ENCODE results near the gene TMEM63A. TPM values are rescaled to one million over a fixed set of nuclear protein-coding genes. Genes with fewer than 3 reads are reported as not detected.

The TMEM63A gene
- total and polyA plus RNA-seq, 2 of the 13 experiments (the other 11 are each of a cell fraction or from before 2014, with no cell fraction given) = 23.9 to 53.3 TPM

- intact Hi-C loops (cut with micrococcal nuclease; ENCODE audit: unreplicated experiment) = no loop called here
- H4K20me1 ChIP-seq (ENCODE audit: insufficient read depth, low read length) = no peaks in the 10 kb centered on the region; the same call in 1 of the 2 replicates
Measured at GRCh38 chr1:225849925-225850324, 32.3 kb downstream of the TMEM63A start.

More at GRCh38 chr1:225849925-225850324, 32.3 kb downstream of the TMEM63A start:
- Histone ChIP-seq H3K4me2 (ENCODE audit: low read depth, low read length) (no peak overlapping the region), H3K4me1 (ENCODE audit: insufficient read depth, low read length) (peaks cover 17% of the 10 kb centered on the region), H2AFZ (ENCODE audit: low read length) (no peak overlapping the region), H3K79me2 (ENCODE audit: insufficient read depth, low read length) (no peaks in the 10 kb centered on the region), H3K27me3 (ENCODE audit: control insufficient read depth in 1 of 2, insufficient read depth in 2 of 2, low read length in 2 of 2) (no peaks in the 10 kb centered on the region), H3K9me3 (ENCODE audit: low read length) (peaks cover 5% of the 10 kb centered on the region; the same call in 1 of the 2 replicates), H3K36me3 (replicated peaks in 1 of 2; ENCODE audit: control insufficient read depth in 1 of 2, insufficient read depth in 2 of 2, low read length in 2 of 2) (peaks cover 13 to 49% of the 10 kb centered on the region in 2 experiments), H3K9ac (ENCODE audit: insufficient read depth, low read depth, low read length) (no peak overlapping the region), H3K27ac (ENCODE audit: extremely low read length, insufficient read depth, low read length) (no peak overlapping the region), H3K4me3 (replicated peaks in 1 of 3; ENCODE audit: insufficient read depth in 1 of 3, low read depth in 2 of 3, low read length in 3 of 3) (no peak overlapping the region)
- no peak for DNase-seq (ENCODE audit: low spot score)
- in situ Hi-C loops (cut with HindIII; ENCODE audit: extremely low pct_ligation_motif_present, low pct_unique_long_range_greater_than_20kb) = no loop called here
- TF ChIP-seq POLR2A (IDR thresholded peaks at IDR 0.05; ENCODE audit: insufficient read depth in 1 of 2, low read depth in 2 of 2, low read length in 2 of 2) = 0 out of 4 replicates have a peak, but pooled peaks of 1 of the 2 experiments have one; percentile 3
- TF ChIP-seq ZUFSP (CRISPR knock-in tag; IDR thresholded peaks at IDR 0.05; ENCODE audit: borderline replicate concordance) = no peak
- TF ChIP-seq ZNF616 (CRISPR knock-in tag; IDR thresholded peaks at IDR 0.05; ENCODE audit: low read depth) = no peak
- no peak for TF ChIP-seq PITX1 (CRISPR knock-in tag; IDR thresholded peaks at IDR 0.05)
- TF ChIP-seq ZNF569 (CRISPR knock-in tag; IDR thresholded peaks at IDR 0.05; ENCODE audit: borderline replicate concordance) = no peak
- TF ChIP-seq SNAPC2 (CRISPR knock-in tag; IDR thresholded peaks at IDR 0.05) = no peak
- no peak for TF ChIP-seq ZNF20 (CRISPR knock-in tag; IDR thresholded peaks at IDR 0.05)
- no peak for TF ChIP-seq EP300 (IDR thresholded peaks at IDR 0.05; ENCODE audit: low read depth in 2 of 2, low read length in 2 of 2)
- TF ChIP-seq EP300 (CRISPR knock-in tag; IDR thresholded peaks at IDR 0.05; ENCODE audit: borderline replicate concordance) = no peak
- peak; percentile 51 for TF ChIP-seq AGO2 (optimal IDR thresholded peaks at IDR 0.05; ENCODE audit: low read depth, low read length)
- peak; percentile 30 for TF ChIP-seq ZNF687 (CRISPR knock-in tag; IDR thresholded peaks at IDR 0.05)
- TF ChIP-seq MAFG (CRISPR knock-in tag; IDR thresholded peaks at IDR 0.05) = no peak
- TF ChIP-seq ZNF839 (CRISPR knock-in tag; IDR thresholded peaks at IDR 0.05; ENCODE audit: borderline replicate concordance) = no peak
- 95% methylated on average over 7 of the region's 7 CpGs for WGBS (ENCODE audit: low lambda C conversion rate)
- ATAC-seq = no peak
- POLR2A ChIA-PET = no interaction called here
- FAIRE-seq = no peak
- CTCF ChIA-PET (ENCODE audit: low intra/inter-chr PET ratio, low total read pairs) = no interaction called here
- no TSS peak for BruUV-seq (replicated peaks)

All from HepG2 (cell line).